ENCODE data around the gene IGF2BP2. TPM values are rescaled to one million over a fixed set of nuclear protein-coding genes. Genes with fewer than 3 reads are reported as not detected.

The IGF2BP2 gene
- total and polyA plus RNA-seq, 4 donors, result 33.0 to 63.4 (median 58.3) TPM

DNA sequence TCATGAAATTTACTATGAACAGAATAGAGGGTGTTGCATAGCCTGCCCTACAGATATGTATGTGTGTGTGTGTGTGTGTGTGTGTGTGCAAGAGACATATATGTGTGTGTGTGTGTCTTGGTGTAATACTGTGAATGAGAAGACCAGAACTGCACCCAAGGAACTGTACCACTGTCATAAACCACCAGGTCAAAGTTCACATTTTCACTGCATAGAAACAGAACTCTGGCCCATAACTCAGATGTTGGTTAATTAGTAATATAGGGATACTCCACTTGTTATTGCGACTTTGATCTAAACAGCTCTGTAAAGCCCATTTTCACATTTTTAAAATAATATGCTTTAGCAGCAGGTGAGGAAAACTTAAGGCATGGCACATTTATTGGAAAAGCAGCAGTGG, 111.8 kb downstream of the IGF2BP2 start:
- H3K27me3 ChIP-seq (ENCODE audit: control insufficient read depth, insufficient read depth, low read length), result no peaks in the 10 kb centered on the region
- H3K9me3 ChIP-seq (ENCODE audit: control insufficient read depth, insufficient read depth, low read length), result no peaks in the 10 kb centered on the region
- no CpG with 5 or more reads among the region's 1 CpG for WGBS (ENCODE audit: insufficient coverage)
- peaks cover 31% of the 10 kb centered on the region for H3K4me1 ChIP-seq (ENCODE audit: control insufficient read depth, insufficient read depth, low read length)
- no peak overlapping the region for H3K27ac ChIP-seq (ENCODE audit: low read depth, low read length)
- DNase-seq (ENCODE audit: low read depth in 4 of 6, low spot score in 6 of 6), result no peak
- H3K4me3 ChIP-seq (ENCODE audit: low read depth, low read length), result no peak overlapping the region
- H3K36me3 ChIP-seq (ENCODE audit: control insufficient read depth, insufficient read depth, low read length), result no peaks in the 10 kb centered on the region

DNA sequence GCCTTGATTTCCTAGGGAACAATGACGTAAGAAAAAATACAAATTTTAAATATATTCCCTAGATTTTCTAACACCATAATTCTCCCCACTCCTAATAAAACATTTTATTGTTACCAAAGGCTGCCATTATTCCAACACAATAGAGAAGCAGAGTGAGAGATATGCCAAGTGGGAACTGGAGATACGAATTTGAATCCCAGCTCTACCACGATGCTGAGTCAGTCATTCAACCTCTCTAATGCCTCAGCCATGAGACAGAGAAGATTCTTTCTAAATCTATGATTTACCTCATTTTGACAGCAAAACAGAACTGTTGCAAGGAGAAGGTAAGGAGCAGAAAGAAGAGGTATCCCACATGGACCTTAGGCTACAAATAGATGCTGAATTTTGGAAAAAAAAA, 112.5 kb downstream of the IGF2BP2 start:
- no peak for DNase-seq (ENCODE audit: low read depth in 4 of 6, low spot score in 6 of 6)
- H3K4me1 ChIP-seq (ENCODE audit: control insufficient read depth, insufficient read depth, low read length), result peaks cover 25% of the 10 kb centered on the region
- no peaks in the 10 kb centered on the region for H3K36me3 ChIP-seq (ENCODE audit: control insufficient read depth, insufficient read depth, low read length)
- no peak overlapping the region for H3K4me3 ChIP-seq (ENCODE audit: low read depth, low read length)
- no CpG with 5 or more reads among the region's 3 CpGs for WGBS (ENCODE audit: insufficient coverage)
- H3K9me3 ChIP-seq (ENCODE audit: control insufficient read depth, insufficient read depth, low read length), result no peaks in the 10 kb centered on the region
- no peaks in the 10 kb centered on the region for H3K27me3 ChIP-seq (ENCODE audit: control insufficient read depth, insufficient read depth, low read length)
- no peak overlapping the region for H3K27ac ChIP-seq (ENCODE audit: low read depth, low read length)

DNA sequence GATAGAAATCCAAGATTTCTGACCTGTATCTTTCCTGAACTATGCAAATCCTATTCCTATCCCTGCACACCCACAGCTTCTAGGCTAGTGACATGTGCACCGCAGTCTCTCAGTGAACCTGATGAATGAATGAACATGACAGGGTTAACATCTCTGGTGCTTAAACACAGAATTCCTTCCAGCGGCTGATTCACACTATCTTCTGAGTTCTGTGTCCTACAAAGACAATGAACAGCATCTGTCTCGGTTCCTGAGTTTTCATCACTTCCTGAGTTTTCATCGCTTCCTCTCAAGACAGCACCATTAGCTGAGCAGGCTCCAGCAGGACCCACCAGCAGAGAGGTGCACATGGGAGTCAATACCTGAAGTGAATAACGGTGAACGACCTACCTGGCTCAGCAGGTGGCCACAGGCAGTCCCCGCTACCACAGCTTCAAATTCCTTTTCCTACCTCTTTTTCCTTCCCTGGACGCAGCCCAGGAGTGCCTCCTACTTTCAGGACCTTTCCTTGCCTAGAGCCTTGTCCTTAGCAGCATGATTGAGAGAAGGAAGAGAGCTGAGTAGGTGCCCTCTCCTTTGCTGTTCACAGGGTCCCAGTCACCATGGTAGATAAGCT, 113.5 kb downstream of the IGF2BP2 start:
- H3K36me3 ChIP-seq (ENCODE audit: control insufficient read depth, insufficient read depth, low read length), result no peaks in the 10 kb centered on the region

DNA sequence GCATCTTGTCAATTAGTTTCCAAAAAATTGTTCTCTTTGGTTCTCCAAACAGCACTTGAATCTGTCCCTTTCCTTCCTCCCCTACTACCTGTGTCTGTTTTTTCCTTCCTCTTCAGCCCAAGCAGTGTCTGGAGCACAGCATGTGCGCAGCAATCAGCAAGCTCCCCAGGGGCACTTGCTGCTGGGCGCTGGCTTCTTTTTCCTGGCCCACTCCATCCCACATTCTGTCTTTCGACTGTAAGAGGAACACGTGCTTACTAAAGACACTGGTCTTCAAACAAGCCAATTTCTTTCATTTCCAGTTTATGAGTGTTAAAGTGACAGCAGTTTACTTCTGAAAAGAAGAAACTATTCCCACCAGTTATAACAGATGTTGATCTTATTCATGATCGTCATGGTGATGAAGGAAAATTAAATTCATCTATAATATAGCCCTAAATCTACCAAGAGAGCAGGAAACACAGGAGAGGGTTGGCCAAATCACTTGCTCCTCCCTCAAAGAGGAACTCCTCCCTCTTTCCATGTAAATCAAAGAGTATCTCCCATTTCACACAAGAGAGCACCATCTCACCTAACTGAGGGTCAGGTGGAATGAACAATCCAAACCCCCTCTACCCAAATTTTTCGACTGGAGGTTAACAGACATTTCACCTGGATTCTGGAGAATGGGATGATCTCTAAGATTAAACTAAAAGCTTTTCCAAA, 115.4 kb downstream of the IGF2BP2 start:
- peak in 1 of 6 donors; percentile 48 for DNase-seq (ENCODE audit: low read depth in 4 of 6, low spot score in 6 of 6)
- Histone ChIP-seq H3K9me3 (ENCODE audit: control insufficient read depth, insufficient read depth, low read length) (no peaks in the 10 kb centered on the region), H3K36me3 (ENCODE audit: control insufficient read depth, insufficient read depth, low read length) (no peaks in the 10 kb centered on the region), H3K4me1 (ENCODE audit: control insufficient read depth, insufficient read depth, low read length) (peaks cover 9% of the 10 kb centered on the region), H3K27me3 (ENCODE audit: control insufficient read depth, insufficient read depth, low read length) (no peaks in the 10 kb centered on the region), H3K4me3 (ENCODE audit: low read depth, low read length) (no peak overlapping the region), H3K27ac (ENCODE audit: low read depth, low read length) (no peak overlapping the region)
- WGBS (ENCODE audit: insufficient coverage), result 60% methylated on average over 3 of the region's 6 CpGs

More for the DNA sequence above, 113.5 kb downstream of the IGF2BP2 start:
- 41% methylated on average over 6 of the region's 8 CpGs for WGBS (ENCODE audit: insufficient coverage)
- H3K27ac ChIP-seq (ENCODE audit: low read depth, low read length), result no peak overlapping the region
- no peak for DNase-seq (ENCODE audit: low read depth in 4 of 6, low spot score in 6 of 6)
- no peaks in the 10 kb centered on the region for H3K27me3 ChIP-seq (ENCODE audit: control insufficient read depth, insufficient read depth, low read length)
- H3K9me3 ChIP-seq (ENCODE audit: control insufficient read depth, insufficient read depth, low read length), result no peaks in the 10 kb centered on the region
- H3K4me3 ChIP-seq (ENCODE audit: low read depth, low read length), result no peak overlapping the region
- peaks cover 16% of the 10 kb centered on the region for H3K4me1 ChIP-seq (ENCODE audit: control insufficient read depth, insufficient read depth, low read length)

DNA sequence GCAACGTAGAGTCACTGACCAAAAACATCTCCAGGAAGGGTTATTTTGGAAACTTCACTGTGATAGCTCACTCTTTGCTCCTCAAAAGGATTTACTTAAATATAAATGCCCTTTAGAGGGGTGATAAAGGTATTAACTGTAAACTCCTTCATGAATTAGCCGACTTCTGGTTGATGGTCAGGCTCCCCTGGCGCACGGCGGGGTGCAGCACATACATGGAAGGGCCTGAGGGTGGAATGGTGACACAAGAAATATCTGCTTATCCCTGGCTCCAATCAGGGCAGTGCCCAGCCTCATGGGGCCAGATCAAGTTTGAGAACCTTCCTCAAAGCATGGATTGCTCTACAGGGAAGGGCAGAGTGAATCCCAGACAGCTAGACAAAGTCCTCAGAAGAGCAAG, 116.5 kb downstream of the IGF2BP2 start:
- no peak for DNase-seq (ENCODE audit: low read depth in 4 of 6, low spot score in 6 of 6)
- no peak overlapping the region for H3K4me3 ChIP-seq (ENCODE audit: low read depth, low read length)

DNA sequence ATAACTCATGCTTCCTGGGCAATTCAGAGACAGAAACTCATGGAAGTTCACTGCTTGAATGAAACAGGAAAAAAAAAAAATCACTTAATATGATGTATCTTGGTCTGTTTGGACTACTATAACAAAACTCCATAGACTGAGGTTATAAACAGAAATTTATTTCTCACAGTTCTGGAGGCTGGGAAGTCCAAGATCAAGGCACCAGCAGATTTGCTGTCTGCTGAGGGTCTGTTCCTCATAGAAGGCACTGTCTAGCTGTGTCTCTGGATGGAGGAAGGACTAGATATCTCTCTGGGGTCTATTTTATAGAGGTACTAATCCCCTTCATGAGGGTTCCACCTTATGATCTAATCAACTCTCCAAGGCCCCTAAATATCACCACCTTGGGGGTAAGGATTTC, 119.3 kb downstream of the IGF2BP2 start:
- no peaks in the 10 kb centered on the region for H3K36me3 ChIP-seq (ENCODE audit: control insufficient read depth, insufficient read depth, low read length)
- H3K9me3 ChIP-seq (ENCODE audit: control insufficient read depth, insufficient read depth, low read length), result no peaks in the 10 kb centered on the region
- no peak overlapping the region for H3K27ac ChIP-seq (ENCODE audit: low read depth, low read length)
- H3K27me3 ChIP-seq (ENCODE audit: control insufficient read depth, insufficient read depth, low read length), result no peaks in the 10 kb centered on the region
- DNase-seq (ENCODE audit: low read depth in 4 of 6, low spot score in 6 of 6), result no peak
- H3K4me3 ChIP-seq (ENCODE audit: low read depth, low read length), result no peak overlapping the region
- H3K4me1 ChIP-seq (ENCODE audit: control insufficient read depth, insufficient read depth, low read length), result peaks cover 12% of the 10 kb centered on the region

More for the DNA sequence above, 116.5 kb downstream of the IGF2BP2 start:
- Histone ChIP-seq H3K27me3 (ENCODE audit: control insufficient read depth, insufficient read depth, low read length) (no peaks in the 10 kb centered on the region), H3K9me3 (ENCODE audit: control insufficient read depth, insufficient read depth, low read length) (no peaks in the 10 kb centered on the region), H3K36me3 (ENCODE audit: control insufficient read depth, insufficient read depth, low read length) (no peaks in the 10 kb centered on the region), H3K4me1 (ENCODE audit: control insufficient read depth, insufficient read depth, low read length) (peaks cover 11% of the 10 kb centered on the region), H3K27ac (ENCODE audit: low read depth, low read length) (no peak overlapping the region)
- WGBS (ENCODE audit: insufficient coverage), result 100% methylated on average over 3 of the region's 5 CpGs

DNA sequence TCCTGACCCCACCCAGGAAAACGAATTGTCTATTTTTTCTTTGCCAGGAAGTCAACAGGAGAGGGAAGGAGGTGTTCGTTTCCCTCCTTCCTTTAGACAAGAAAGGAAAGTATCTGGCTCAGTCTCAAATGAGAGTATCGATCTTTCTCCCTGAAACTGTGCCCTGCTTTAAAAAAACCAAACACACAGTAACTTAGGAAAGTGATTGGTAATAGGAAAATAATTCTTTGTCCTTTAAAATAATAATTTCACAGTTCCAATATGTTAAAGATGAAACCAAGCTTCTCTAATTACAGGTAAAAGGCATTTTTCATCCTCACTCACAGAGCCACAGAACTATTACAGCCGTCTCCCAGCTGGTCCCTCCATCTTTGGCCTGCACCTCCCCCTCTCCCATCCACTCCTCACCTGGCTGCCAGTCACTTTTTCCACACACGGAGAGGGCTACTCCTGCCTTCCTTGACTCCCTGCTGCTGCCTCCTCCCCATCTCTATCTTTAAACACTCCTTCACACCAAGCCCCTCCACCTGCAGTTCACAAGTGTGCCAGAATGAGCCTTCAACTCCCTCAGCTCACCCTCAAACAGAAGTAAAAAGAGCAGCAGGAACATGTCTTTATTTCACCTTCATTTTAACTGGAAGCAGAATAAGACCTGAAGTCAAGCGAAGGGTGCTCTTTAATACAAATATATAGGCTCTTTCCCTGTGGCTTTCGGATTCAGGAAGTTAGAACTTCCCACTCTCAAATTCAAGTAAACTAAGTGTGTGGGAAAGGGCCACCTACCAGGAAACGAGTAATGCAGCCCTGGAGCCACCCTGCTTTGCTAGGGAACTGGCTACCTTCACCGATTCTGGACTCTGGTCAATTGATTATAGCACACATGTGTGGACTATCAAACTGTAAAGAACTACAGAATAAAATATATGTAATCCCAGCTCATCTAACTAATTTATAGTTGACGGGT, 122.3 kb downstream of the IGF2BP2 start:
- 32% methylated on average over 2 of the region's 10 CpGs for WGBS (ENCODE audit: insufficient coverage)
- no peaks in the 10 kb centered on the region for H3K36me3 ChIP-seq (ENCODE audit: control insufficient read depth, insufficient read depth, low read length)
- DNase-seq (ENCODE audit: low read depth in 4 of 6, low spot score in 6 of 6), result peak in 1 of 6 donors; percentile 25
- no peaks in the 10 kb centered on the region for H3K9me3 ChIP-seq (ENCODE audit: control insufficient read depth, insufficient read depth, low read length)
- no peak overlapping the region for H3K27ac ChIP-seq (ENCODE audit: low read depth, low read length)
- H3K4me3 ChIP-seq (ENCODE audit: low read depth, low read length), result no peak overlapping the region
- H3K27me3 ChIP-seq (ENCODE audit: control insufficient read depth, insufficient read depth, low read length), result no peaks in the 10 kb centered on the region
- H3K4me1 ChIP-seq (ENCODE audit: control insufficient read depth, insufficient read depth, low read length), result peaks cover 7% of the 10 kb centered on the region

DNA sequence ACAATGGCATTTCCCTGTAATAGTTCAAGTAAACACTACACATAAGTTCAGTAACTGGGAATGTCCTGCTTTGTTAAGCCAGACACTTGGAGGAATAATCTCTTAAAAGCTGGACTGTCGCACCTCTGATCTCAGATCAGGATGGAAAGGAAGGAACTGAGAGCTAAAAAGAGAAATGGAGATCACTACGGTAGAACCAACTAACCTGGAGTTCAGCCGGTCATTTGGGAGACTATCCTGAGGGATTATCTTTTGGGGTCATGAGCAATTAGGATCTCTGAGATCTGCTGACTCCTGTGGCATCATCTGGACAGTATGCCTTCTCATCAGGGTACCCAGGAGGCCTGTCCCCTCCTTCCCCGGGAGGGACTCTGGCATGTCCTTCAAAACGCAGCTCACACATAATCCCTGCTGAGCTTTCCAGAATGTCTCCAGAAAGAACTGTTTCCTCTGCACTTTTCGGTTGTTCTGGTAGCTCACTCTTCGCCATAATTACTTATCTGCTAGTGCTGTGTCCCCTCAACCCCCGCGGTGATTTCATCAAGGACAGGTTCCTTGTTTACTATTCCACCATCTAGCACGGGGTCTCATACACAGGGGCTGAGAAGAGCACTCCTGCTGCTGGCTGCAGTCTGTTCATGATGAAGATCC, 123.1 kb downstream of the IGF2BP2 start:
- peaks cover 7% of the 10 kb centered on the region for H3K4me1 ChIP-seq (ENCODE audit: control insufficient read depth, insufficient read depth, low read length)
- H3K27me3 ChIP-seq (ENCODE audit: control insufficient read depth, insufficient read depth, low read length), result no peaks in the 10 kb centered on the region
- H3K36me3 ChIP-seq (ENCODE audit: control insufficient read depth, insufficient read depth, low read length), result no peaks in the 10 kb centered on the region
- no peak overlapping the region for H3K27ac ChIP-seq (ENCODE audit: low read depth, low read length)
- WGBS (ENCODE audit: insufficient coverage), result 62% methylated on average over 9 of the region's 10 CpGs
- DNase-seq (ENCODE audit: low read depth in 4 of 6, low spot score in 6 of 6), result no peak
- H3K9me3 ChIP-seq (ENCODE audit: control insufficient read depth, insufficient read depth, low read length), result no peaks in the 10 kb centered on the region
- H3K4me3 ChIP-seq (ENCODE audit: low read depth, low read length), result no peak overlapping the region

DNA sequence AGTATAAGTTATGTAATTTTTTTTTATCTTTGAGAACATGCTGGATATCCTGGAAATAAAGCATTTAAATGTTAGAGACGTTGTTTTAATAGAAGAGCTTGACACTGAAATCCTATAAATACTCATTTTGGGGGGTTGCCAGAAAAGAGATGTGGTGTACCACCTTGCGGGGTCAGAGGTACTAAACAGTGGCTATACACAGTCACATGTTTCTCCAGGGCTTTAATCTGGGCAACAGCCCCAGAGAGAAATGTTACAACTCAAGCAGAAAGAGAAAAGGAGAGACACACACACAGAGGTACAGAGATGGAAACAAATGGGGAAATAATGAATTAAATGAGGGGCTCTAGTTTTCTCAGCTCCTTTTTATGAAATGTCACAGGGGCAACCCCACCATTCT, 124.9 kb downstream of the IGF2BP2 start:
- no CpG with 5 or more reads among the region's 2 CpGs for WGBS (ENCODE audit: insufficient coverage)
- H3K4me3 ChIP-seq (ENCODE audit: low read depth, low read length), result no peak overlapping the region
- no peaks in the 10 kb centered on the region for H3K27me3 ChIP-seq (ENCODE audit: control insufficient read depth, insufficient read depth, low read length)
- no peaks in the 10 kb centered on the region for H3K36me3 ChIP-seq (ENCODE audit: control insufficient read depth, insufficient read depth, low read length)
- no peak overlapping the region for H3K27ac ChIP-seq (ENCODE audit: low read depth, low read length)
- H3K4me1 ChIP-seq (ENCODE audit: control insufficient read depth, insufficient read depth, low read length), result peaks cover 7% of the 10 kb centered on the region
- DNase-seq (ENCODE audit: low read depth in 4 of 6, low spot score in 6 of 6), result peak in 2 of 6 donors; percentile 18 to 32
- no peaks in the 10 kb centered on the region for H3K9me3 ChIP-seq (ENCODE audit: control insufficient read depth, insufficient read depth, low read length)

All from spinal cord (tissue), 10 donors.